NCI-H2107 treated with DMSO at 0.1 percent for 48 hours (cell line): ENCODE results near the gene PTGES.

Experiments
- DNase-seq: peaks from one replicate; lab custom pipeline; 2025; ENCODE audit not compliant: unreplicated experiment; lab: John Stamatoyannopoulos, UW

Gene PTGES

DNA sequence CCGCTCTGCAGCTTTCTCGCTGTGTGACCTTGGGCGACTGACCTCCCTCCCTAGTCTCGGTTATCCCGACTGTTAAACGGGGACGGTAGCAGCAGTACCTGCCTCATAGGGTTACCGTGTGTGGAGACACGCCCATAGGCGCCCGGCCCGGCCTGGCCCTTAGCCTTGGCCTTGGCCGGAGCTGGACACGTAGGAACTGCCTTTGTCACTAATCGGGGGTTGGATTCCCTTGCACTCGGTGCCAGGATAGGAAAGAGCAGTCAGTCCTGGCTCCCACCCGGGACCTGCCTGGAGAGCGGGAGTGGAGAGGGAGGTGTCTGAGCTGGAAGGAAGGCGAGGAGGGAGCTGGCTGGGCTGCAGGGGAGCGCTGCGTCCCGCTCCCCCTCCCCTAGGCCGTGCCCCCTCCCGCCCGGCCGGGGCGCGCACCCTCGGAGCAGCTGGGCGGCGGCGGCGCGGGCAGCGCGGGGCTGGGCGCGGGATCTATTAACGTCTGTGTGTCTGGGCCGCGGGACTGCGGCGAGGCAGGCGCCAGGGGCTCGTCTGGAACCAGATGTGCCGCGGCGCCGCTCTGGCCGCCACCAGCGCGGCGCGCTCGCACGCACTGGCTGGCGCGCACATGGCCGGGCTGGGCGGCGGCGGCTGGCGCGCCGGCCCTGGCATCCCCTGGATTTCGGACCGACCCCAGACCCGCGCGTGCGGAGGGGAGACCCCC is 55.7 kb downstream of the PTGES start:
- DNase-seq, result no peak

DNA sequence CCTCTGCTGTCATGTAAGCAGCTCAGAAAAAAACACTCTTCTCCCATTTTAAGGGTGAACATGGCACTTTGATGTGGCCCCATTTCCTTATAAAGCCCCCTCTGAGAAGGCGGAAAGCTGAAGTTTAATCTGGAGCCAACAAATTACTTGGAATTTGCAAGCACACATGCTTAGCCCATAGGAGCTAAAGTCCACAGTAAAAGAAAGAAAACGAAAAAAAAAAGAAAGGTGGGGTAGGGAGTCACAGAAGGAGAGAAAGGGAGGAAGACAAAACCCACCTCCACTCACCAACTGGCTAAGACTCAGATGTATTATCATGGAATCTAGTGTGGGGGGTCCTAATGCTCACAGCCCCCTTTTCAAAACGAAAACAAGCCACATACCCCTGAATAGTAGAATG is 57.0 kb downstream of the PTGES start:
- no peak for DNase-seq

DNA sequence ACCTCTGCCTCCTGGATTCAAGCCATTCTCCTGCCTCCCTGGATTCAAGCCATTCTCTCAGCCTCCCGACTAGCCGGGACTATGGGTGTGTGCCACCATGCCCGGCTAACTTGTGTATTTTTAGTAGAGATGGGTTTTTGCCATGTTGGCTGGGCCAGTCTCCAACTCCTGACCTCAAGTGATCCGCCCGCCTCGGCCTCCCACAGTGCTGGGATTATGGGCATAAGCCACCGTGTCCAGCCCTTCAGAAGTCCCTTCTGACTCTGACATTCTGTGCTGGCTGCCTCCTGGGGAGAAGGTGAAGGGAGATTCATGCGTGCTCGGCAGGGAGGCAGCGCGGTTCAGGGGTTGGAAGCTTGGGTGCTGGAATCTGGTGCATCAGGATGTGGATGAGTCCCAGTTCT is 58.6 kb downstream of the PTGES start:
- DNase-seq, result no peak

DNA sequence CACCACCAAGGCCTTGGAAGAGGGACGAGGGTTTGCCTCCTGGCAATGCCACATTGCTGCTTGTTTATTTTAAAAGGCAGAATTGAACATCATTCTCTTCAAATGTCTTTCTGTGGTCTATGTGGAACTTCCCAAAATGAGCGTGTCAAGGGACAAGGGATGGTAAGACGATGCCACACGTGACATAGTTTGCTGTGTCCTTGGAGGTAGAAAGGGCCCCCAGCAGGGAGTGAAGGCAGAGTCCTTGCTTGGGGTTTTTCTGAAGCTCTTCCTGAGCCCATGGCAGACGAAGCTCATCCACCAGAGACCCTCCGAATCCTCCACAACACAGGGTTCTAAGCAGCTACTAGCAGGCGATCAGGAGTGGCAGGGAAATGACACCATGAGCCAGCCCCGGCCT is 59.1 kb downstream of the PTGES start:
- DNase-seq, result no peak

DNA sequence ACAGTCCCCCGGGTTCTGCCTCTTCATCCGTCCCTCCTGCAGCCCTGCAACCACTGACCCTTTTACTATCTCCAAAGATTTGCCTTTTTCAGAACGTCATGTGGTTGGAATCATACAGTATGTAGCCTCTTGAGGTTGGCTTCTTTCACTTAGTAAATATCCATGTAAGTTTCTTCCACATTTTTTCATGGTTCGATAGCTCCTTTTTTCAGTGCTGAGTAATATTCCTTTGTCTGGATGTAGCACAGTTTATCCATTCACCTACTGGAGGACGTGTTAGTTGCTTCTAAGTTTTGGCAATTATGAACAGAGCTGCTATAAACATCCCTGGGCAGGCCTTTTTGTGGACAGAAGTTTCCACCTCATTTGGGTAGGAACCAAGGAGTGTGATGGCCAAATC is 60.3 kb downstream of the PTGES start:
- no peak for DNase-seq
